Smooth muscle cell (in vitro differentiated cells): ENCODE results near the gene SPATA6. TPM values are rescaled to one million over a fixed set of nuclear protein-coding genes. Genes with fewer than 3 reads are reported as not detected.
"Not testable (repeated sequence)": the region's sequence is repeated elsewhere in the genome, so short reads cannot be mapped to it uniquely, and the experiment has no call there.

Experiments used
- DNase-seq: peaks from one replicate; lab custom pipeline; 2025; ENCODE audit not compliant: unreplicated experiment; lab: John Stamatoyannopoulos, UW
- H2AFZ ChIP-seq: fragments of 200-600 bp; sonication (generic); 2 replicates; pipeline ENCODE4 v1.6.0; 2016; ENCODE audit warnings: antibody characterized with exemption, low read depth, mild to moderate bottlenecking
- H3F3A ChIP-seq: fragments of 200-600 bp; sonication (generic); 2 replicates; pipeline ENCODE4 v1.6.0; 2017; ENCODE audit warnings: antibody characterized with exemption, low read depth
- H3K27ac ChIP-seq: fragments of 200-600 bp; sonication (generic); 2 replicates; pipeline ENCODE4 v1.5.1; 2016; ENCODE audit warnings: low read depth, mild to moderate bottlenecking
- H3K27me3 ChIP-seq: fragments of 200-600 bp; sonication (generic); 2 replicates; pipeline ENCODE4 v1.6.1; 2016; ENCODE audit warnings: low read depth, mild to moderate bottlenecking
- H3K36me3 ChIP-seq: fragments of 200-600 bp; sonication (generic); 2 replicates; pipeline ENCODE4 v1.5.1; 2016; ENCODE audit warnings: low read depth
- H3K4me1 ChIP-seq: fragments of 200-600 bp; sonication (generic); 2 replicates; pipeline ENCODE4 v1.5.1; 2016; ENCODE audit warnings: low read depth
- H3K4me2 ChIP-seq: fragments of 200-600 bp; sonication (generic); 2 replicates; pipeline ENCODE4 v1.6.0; 2016; ENCODE audit warnings: mild to moderate bottlenecking
- H3K4me3 ChIP-seq: fragments of 200-600 bp; sonication (generic); 2 replicates; pipeline ENCODE4 v1.5.1; 2016; ENCODE audit warnings: mild to moderate bottlenecking
- H3K79me2 ChIP-seq: fragments of 200-600 bp; sonication (generic); 2 replicates; pipeline ENCODE4 v1.6.0; 2016; ENCODE audit warnings: low read depth, mild to moderate bottlenecking
- H3K9ac ChIP-seq: fragments of 200-600 bp; sonication (generic); 2 replicates; pipeline ENCODE4 v1.6.0; 2016; ENCODE audit warnings: low read depth
- H3K9me3 ChIP-seq: fragments of 200-600 bp; sonication (generic); replicated peaks from 2 replicates; pipeline ENCODE4 v1.5.1; 2016; ENCODE audit warnings: low read depth
- H4K20me1 ChIP-seq: fragments of 200-600 bp; sonication (generic); 2 replicates; pipeline ENCODE4 v1.6.0; 2016; ENCODE audit warnings: low read depth
- WGBS: methylation state at CpG from one replicate; pipeline ENCODE4 v1.1.7; 2016; ENCODE audit warnings: low lambda C conversion rate; 5-methylcytosine and 5-hydroxymethylcytosine counted together
- polyA plus RNA-seq: library from polyadenylated mRNA; unstranded; fragments of >200 nt; fragmentation: Nextera tagmentation; extraction: Ambion mirVana; gene quantifications from 2 replicates; pipeline ENCODE4 v1.2.1, GENCODE V29; 2016
- total RNA-seq: library from RNA; depleted of rRNA; stranded (reverse); fragments of >200 nt; gene quantifications from 2 replicates; pipeline ENCODE4 v1.2.3, GENCODE V29; 2014
- TF ChIP-seq, protein P1 (sequence below): fragments of 200-600 bp; sonication (generic); IDR thresholded peaks from 2 replicates; pipeline ENCODE4 v1.5.1; 2017; ENCODE audit warnings: borderline replicate concordance, mild to moderate bottlenecking, antibody characterized with exemption; ENCODE audit not compliant: insufficient read depth, poor library complexity, severe bottlenecking

Gene SPATA6
- total and polyA plus RNA-seq, 2 experiments from 2014 or later: 6.1 to 6.9 TPM

GRCh38 chr1:48291421-48291820, 180.6 kb downstream of the SPATA6 start:
- no peaks in the 10 kb centered on the region for H3K27me3 ChIP-seq
- H3K27ac ChIP-seq: no peak overlapping the region
- no peaks in the 10 kb centered on the region for H3K9me3 ChIP-seq
- H3K9ac ChIP-seq: no peak overlapping the region
- WGBS: 92% methylated on average over 4 of the region's 4 CpGs
- no peaks in the 10 kb centered on the region for H3K79me2 ChIP-seq
- no peaks in the 10 kb centered on the region for H4K20me1 ChIP-seq
- H2AFZ ChIP-seq: no peak overlapping the region
- no peak overlapping the region for H3K4me3 ChIP-seq
- no peak overlapping the region for H3K4me2 ChIP-seq
- H3K4me1 ChIP-seq: no peaks in the 10 kb centered on the region
- H3F3A ChIP-seq: no peaks in the 10 kb centered on the region
- TF ChIP-seq, protein P1, sequence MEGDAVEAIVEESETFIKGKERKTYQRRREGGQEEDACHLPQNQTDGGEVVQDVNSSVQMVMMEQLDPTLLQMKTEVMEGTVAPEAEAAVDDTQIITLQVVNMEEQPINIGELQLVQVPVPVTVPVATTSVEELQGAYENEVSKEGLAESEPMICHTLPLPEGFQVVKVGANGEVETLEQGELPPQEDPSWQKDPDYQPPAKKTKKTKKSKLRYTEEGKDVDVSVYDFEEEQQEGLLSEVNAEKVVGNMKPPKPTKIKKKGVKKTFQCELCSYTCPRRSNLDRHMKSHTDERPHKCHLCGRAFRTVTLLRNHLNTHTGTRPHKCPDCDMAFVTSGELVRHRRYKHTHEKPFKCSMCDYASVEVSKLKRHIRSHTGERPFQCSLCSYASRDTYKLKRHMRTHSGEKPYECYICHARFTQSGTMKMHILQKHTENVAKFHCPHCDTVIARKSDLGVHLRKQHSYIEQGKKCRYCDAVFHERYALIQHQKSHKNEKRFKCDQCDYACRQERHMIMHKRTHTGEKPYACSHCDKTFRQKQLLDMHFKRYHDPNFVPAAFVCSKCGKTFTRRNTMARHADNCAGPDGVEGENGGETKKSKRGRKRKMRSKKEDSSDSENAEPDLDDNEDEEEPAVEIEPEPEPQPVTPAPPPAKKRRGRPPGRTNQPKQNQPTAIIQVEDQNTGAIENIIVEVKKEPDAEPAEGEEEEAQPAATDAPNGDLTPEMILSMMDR: no peak
- H3K36me3 ChIP-seq: no peaks in the 10 kb centered on the region
- no peak for DNase-seq

- H4K20me1 ChIP-seq: no peaks in the 10 kb centered on the region
- TF ChIP-seq, protein P1: no peak
- no peak for DNase-seq
Measured at GRCh38 chr1:48285525-48285924, 186.5 kb downstream of the SPATA6 start.

DNA sequence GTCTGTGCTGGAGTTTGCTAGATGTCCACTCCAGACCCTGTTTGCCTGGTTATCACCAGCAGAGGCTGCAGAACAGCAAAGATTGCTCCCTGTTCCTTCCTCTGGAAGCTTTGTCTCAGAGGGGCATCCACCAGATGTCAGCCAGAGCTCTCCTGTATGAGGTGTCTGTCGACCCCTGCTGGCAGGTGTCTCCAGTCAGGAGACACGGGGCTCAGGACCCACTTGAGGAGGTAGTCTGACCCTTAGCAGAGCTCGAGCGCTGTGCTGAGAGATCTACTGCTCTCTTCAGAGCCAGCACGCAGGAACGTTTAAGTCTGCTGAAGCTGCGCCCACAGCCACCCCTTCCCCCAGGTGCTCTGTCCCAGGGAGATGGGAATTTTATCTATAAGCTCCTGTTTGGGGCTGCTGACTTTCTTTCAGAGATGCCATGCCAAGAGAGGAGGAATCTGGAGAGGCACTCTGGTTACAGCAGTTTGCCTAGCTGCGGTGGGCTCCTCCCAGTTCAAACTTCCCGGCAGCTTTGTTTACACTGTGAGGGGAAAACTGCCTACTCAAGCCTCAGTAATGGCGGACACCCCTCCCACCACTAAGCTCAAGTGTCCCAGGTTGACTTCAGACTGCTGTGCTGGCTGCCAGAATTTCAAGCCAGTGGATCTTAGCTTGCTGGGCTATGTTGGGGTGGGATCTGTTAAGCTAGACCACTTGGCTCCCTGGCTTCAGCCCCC, 187.1 kb downstream of the SPATA6 start:
- H3F3A ChIP-seq: not testable (repeated sequence)
- WGBS: 82% methylated on average over 10 of the region's 10 CpGs

More at GRCh38 chr1:48285525-48285924, 186.5 kb downstream of the SPATA6 start:
- Histone ChIP-seq H3K9me3 (no peaks in the 10 kb centered on the region), H3F3A (no peaks in the 10 kb centered on the region), H3K79me2 (no peaks in the 10 kb centered on the region), H3K27ac (no peak overlapping the region), H3K27me3 (no peaks in the 10 kb centered on the region), H3K4me1 (no peaks in the 10 kb centered on the region), H3K36me3 (no peaks in the 10 kb centered on the region), H3K4me3 (no peak overlapping the region), H3K4me2 (no peak overlapping the region), H2AFZ (no peak overlapping the region), H3K9ac (no peak overlapping the region)
- 89% methylated on average over 3 of the region's 3 CpGs for WGBS

GRCh38 chr1:48282329-48282728, 189.7 kb downstream of the SPATA6 start:
- H3K9ac ChIP-seq, H3K36me3 ChIP-seq, H3K79me2 ChIP-seq, DNase-seq, H4K20me1 ChIP-seq, H3K27me3 ChIP-seq, H3K9me3 ChIP-seq, H2AFZ ChIP-seq, H3K4me2 ChIP-seq, H3F3A ChIP-seq, H3K4me3 ChIP-seq, H3K4me1 ChIP-seq, H3K27ac ChIP-seq: not testable (repeated sequence)

More for the DNA sequence above, 187.1 kb downstream of the SPATA6 start:
- not testable (repeated sequence) for H3K9ac ChIP-seq, H3K4me2 ChIP-seq, H4K20me1 ChIP-seq, H3K27ac ChIP-seq, H3K79me2 ChIP-seq, DNase-seq, H3K36me3 ChIP-seq, H2AFZ ChIP-seq, H3K9me3 ChIP-seq, H3K4me1 ChIP-seq, H3K4me3 ChIP-seq, H3K27me3 ChIP-seq

- not testable (repeated sequence) for H3K27me3 ChIP-seq, H4K20me1 ChIP-seq, H3K27ac ChIP-seq, H3K4me2 ChIP-seq, H3F3A ChIP-seq, H3K4me1 ChIP-seq, H3K36me3 ChIP-seq, H3K9ac ChIP-seq, H3K4me3 ChIP-seq, H3K79me2 ChIP-seq, DNase-seq, H3K9me3 ChIP-seq, H2AFZ ChIP-seq
- 91% methylated on average over 10 of the region's 10 CpGs for WGBS
Measured at GRCh38 chr1:48277437-48277836, 194.6 kb downstream of the SPATA6 start.
